ENCODE results near the gene ATXN1. TPM values are rescaled to one million over a fixed set of nuclear protein-coding genes. Genes with fewer than 3 reads are reported as not detected.

ATXN1 gene
- total and polyA plus RNA-seq, 2 experiments from 2014 or later = 4.8 to 9.1 TPM

DNA sequence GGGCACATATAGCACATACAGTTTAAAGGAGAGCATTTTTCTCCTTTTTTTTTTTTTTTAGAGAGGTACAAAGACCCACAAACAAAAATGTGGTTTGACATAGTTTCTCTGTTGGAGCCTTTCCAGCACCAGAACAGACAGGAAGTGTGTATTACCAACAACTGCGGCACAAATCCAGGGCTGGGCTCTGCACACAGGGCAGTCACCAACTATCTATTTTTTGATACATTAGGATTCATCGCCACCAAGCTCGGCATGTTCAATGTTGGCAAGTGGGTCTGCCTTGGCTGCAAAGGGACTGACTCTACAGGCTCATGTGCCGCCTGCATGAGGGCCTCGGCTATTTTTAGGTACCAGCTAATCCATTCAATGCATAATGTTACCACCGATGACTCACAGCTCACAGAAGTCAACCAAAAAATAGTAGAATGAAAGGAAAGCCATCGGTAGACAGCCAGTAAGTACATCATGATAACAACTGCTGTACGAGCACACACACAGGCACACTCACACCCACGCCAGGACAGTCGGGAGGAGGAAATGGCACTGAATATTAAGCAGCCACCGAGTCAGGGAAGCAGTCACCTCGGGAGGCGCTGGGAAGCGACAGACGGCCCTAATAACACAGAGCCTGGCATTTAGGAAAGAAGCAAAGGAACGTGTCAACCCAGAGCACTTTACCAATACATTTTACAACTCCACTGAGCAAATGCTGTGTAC, 441.3 kb downstream of the ATXN1 start:
- 0 out of 3 replicates have a peak, but pooled peaks have one; percentile 9 for ATAC-seq
- Mint-ChIP-seq H3K27ac (no peak overlapping the region), H3K36me3 (ENCODE audit: low read depth) (no peaks in the 10 kb centered on the region), H3K9me3 (no peaks in the 10 kb centered on the region), H3K4me1 (peaks cover 33% of the 10 kb centered on the region), H3K4me3 (no peak overlapping the region), H3K27me3 (ENCODE audit: insufficient read depth, low read depth, poor library complexity) (peaks cover under 1% of the 10 kb centered on the region)
- Histone ChIP-seq H3K9me2 (ENCODE audit: insufficient read depth) (no peaks in the 10 kb centered on the region), H3K27me3 (ENCODE audit: insufficient read depth) (no peaks in the 10 kb centered on the region), H4K20me1 (replicated peaks; ENCODE audit: insufficient read depth) (no peaks in the 10 kb centered on the region), H3K79me2 (replicated peaks; ENCODE audit: insufficient read depth) (no peaks in the 10 kb centered on the region), H2AFZ (no peak overlapping the region), H3F3A (replicated peaks; ENCODE audit: low read depth) (no peaks in the 10 kb centered on the region), H3K4me2 (no peak overlapping the region), H3K4me1 (ENCODE audit: insufficient read depth) (peaks cover 10% of the 10 kb centered on the region; the same call in 1 of the 2 replicates), H3K27ac (ENCODE audit: low read depth) (no peak overlapping the region), H3K36me3 (ENCODE audit: insufficient read depth) (no peaks in the 10 kb centered on the region), H3K4me3 (no peak overlapping the region)
- DNase-seq (ENCODE audit: low spot score) = no peak
- TF ChIP-seq EZH2phosphoT487 (IDR thresholded peaks at IDR 0.05; ENCODE audit: unreplicated experiment) = no peak
- no peak for TF ChIP-seq POLR2AphosphoS5 (IDR thresholded peaks at IDR 0.05; ENCODE audit: low read depth)
- TF ChIP-seq, protein P1, sequence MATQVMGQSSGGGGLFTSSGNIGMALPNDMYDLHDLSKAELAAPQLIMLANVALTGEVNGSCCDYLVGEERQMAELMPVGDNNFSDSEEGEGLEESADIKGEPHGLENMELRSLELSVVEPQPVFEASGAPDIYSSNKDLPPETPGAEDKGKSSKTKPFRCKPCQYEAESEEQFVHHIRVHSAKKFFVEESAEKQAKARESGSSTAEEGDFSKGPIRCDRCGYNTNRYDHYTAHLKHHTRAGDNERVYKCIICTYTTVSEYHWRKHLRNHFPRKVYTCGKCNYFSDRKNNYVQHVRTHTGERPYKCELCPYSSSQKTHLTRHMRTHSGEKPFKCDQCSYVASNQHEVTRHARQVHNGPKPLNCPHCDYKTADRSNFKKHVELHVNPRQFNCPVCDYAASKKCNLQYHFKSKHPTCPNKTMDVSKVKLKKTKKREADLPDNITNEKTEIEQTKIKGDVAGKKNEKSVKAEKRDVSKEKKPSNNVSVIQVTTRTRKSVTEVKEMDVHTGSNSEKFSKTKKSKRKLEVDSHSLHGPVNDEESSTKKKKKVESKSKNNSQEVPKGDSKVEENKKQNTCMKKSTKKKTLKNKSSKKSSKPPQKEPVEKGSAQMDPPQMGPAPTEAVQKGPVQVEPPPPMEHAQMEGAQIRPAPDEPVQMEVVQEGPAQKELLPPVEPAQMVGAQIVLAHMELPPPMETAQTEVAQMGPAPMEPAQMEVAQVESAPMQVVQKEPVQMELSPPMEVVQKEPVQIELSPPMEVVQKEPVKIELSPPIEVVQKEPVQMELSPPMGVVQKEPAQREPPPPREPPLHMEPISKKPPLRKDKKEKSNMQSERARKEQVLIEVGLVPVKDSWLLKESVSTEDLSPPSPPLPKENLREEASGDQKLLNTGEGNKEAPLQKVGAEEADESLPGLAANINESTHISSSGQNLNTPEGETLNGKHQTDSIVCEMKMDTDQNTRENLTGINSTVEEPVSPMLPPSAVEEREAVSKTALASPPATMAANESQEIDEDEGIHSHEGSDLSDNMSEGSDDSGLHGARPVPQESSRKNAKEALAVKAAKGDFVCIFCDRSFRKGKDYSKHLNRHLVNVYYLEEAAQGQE (IDR thresholded peaks at IDR 0.05; ENCODE audit: unreplicated experiment) = no peak
- TF ChIP-seq STAT1 (IDR thresholded peaks at IDR 0.05; ENCODE audit: unreplicated experiment) = no peak
- TF ChIP-seq, protein P2, sequence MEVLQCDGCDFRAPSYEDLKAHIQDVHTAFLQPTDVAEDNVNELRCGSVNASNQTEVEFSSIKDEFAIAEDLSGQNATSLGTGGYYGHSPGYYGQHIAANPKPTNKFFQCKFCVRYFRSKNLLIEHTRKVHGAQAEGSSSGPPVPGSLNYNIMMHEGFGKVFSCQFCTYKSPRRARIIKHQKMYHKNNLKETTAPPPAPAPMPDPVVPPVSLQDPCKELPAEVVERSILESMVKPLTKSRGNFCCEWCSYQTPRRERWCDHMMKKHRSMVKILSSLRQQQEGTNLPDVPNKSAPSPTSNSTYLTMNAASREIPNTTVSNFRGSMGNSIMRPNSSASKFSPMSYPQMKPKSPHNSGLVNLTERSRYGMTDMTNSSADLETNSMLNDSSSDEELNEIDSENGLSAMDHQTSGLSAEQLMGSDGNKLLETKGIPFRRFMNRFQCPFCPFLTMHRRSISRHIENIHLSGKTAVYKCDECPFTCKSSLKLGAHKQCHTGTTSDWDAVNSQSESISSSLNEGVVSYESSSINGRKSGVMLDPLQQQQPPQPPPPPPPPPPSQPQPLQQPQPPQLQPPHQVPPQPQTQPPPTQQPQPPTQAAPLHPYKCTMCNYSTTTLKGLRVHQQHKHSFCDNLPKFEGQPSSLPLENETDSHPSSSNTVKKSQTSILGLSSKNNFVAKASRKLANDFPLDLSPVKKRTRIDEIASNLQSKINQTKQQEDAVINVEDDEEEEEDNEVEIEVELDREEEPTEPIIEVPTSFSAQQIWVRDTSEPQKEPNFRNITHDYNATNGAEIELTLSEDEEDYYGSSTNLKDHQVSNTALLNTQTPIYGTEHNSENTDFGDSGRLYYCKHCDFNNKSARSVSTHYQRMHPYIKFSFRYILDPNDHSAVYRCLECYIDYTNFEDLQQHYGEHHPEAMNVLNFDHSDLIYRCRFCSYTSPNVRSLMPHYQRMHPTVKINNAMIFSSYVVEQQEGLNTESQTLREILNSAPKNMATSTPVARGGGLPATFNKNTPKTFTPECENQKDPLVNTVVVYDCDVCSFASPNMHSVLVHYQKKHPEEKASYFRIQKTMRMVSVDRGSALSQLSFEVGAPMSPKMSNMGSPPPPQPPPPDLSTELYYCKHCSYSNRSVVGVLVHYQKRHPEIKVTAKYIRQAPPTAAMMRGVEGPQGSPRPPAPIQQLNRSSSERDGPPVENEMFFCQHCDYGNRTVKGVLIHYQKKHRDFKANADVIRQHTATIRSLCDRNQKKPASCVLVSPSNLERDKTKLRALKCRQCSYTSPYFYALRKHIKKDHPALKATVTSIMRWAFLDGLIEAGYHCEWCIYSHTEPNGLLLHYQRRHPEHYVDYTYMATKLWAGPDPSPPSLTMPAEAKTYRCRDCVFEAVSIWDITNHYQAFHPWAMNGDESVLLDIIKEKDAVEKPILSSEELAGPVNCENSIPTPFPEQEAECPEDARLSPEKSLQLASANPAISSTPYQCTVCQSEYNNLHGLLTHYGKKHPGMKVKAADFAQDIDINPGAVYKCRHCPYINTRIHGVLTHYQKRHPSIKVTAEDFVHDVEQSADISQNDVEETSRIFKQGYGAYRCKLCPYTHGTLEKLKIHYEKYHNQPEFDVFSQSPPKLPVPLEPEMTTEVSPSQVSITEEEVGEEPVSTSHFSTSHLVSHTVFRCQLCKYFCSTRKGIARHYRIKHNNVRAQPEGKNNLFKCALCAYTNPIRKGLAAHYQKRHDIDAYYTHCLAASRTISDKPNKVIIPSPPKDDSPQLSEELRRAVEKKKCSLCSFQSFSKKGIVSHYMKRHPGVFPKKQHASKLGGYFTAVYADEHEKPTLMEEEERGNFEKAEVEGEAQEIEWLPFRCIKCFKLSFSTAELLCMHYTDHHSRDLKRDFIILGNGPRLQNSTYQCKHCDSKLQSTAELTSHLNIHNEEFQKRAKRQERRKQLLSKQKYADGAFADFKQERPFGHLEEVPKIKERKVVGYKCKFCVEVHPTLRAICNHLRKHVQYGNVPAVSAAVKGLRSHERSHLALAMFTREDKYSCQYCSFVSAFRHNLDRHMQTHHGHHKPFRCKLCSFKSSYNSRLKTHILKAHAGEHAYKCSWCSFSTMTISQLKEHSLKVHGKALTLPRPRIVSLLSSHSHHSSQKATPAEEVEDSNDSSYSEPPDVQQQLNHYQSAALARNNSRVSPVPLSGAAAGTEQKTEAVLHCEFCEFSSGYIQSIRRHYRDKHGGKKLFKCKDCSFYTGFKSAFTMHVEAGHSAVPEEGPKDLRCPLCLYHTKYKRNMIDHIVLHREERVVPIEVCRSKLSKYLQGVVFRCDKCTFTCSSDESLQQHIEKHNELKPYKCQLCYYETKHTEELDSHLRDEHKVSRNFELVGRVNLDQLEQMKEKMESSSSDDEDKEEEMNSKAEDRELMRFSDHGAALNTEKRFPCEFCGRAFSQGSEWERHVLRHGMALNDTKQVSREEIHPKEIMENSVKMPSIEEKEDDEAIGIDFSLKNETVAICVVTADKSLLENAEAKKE (CRISPR knock-in tag; IDR thresholded peaks at IDR 0.05) = no peak
- no peak for TF ChIP-seq NANOG (IDR thresholded peaks at IDR 0.05; ENCODE audit: borderline replicate concordance)
- TF ChIP-seq ZNF331 (CRISPR knock-in tag; IDR thresholded peaks at IDR 0.05; ENCODE audit: low read depth) = no peak
- no peak for TF ChIP-seq JUNB (IDR thresholded peaks at IDR 0.05; ENCODE audit: unreplicated experiment)
- no peak for TF ChIP-seq ZNF114 (CRISPR knock-in tag; IDR thresholded peaks at IDR 0.05)
- no peak for TF ChIP-seq CREB1 (CRISPR knock-in tag; IDR thresholded peaks at IDR 0.05; ENCODE audit: low read depth)
- TF ChIP-seq, protein P3, sequence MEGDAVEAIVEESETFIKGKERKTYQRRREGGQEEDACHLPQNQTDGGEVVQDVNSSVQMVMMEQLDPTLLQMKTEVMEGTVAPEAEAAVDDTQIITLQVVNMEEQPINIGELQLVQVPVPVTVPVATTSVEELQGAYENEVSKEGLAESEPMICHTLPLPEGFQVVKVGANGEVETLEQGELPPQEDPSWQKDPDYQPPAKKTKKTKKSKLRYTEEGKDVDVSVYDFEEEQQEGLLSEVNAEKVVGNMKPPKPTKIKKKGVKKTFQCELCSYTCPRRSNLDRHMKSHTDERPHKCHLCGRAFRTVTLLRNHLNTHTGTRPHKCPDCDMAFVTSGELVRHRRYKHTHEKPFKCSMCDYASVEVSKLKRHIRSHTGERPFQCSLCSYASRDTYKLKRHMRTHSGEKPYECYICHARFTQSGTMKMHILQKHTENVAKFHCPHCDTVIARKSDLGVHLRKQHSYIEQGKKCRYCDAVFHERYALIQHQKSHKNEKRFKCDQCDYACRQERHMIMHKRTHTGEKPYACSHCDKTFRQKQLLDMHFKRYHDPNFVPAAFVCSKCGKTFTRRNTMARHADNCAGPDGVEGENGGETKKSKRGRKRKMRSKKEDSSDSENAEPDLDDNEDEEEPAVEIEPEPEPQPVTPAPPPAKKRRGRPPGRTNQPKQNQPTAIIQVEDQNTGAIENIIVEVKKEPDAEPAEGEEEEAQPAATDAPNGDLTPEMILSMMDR (conservative IDR thresholded peaks at IDR 0.05; ENCODE audit: low read depth in 2 of 2) = no peak
- TF ChIP-seq EZH2 (IDR thresholded peaks at IDR 0.05; ENCODE audit: low read depth, unreplicated experiment) = no peak
- TF ChIP-seq, protein P4, sequence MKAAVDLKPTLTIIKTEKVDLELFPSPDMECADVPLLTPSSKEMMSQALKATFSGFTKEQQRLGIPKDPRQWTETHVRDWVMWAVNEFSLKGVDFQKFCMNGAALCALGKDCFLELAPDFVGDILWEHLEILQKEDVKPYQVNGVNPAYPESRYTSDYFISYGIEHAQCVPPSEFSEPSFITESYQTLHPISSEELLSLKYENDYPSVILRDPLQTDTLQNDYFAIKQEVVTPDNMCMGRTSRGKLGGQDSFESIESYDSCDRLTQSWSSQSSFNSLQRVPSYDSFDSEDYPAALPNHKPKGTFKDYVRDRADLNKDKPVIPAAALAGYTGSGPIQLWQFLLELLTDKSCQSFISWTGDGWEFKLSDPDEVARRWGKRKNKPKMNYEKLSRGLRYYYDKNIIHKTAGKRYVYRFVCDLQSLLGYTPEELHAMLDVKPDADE (IDR thresholded peaks at IDR 0.05) = no peak

Data from GM23338 (cell line).